Measurements from ENCODE around the gene PCNX2. TPM values are rescaled to one million over a fixed set of nuclear protein-coding genes. Genes with fewer than 3 reads are reported as not detected.

PCNX2 gene
- total RNA-seq, 2 donors from 2014 or later = 24.1 to 72.1 TPM

GRCh38 chr1:233217832-233218231 is 77.7 kb downstream of the PCNX2 start:
- DNase-seq = no peak
- Histone ChIP-seq H3K4me1 (no peaks in the 10 kb centered on the region), H3K4me3 (no peak overlapping the region), H3K36me3 (replicated peaks in 1 of 2; ENCODE audit: insufficient read depth in 1 of 2, low read depth in 2 of 2) (no peaks in the 10 kb centered on the region), H3K27ac (no peak overlapping the region), H3K9me3 (no peaks in the 10 kb centered on the region), H3K27me3 (no peaks in the 10 kb centered on the region)
- TF ChIP-seq POLR2A (IDR thresholded peaks at IDR 0.05) = no peak
- TF ChIP-seq, protein P1, sequence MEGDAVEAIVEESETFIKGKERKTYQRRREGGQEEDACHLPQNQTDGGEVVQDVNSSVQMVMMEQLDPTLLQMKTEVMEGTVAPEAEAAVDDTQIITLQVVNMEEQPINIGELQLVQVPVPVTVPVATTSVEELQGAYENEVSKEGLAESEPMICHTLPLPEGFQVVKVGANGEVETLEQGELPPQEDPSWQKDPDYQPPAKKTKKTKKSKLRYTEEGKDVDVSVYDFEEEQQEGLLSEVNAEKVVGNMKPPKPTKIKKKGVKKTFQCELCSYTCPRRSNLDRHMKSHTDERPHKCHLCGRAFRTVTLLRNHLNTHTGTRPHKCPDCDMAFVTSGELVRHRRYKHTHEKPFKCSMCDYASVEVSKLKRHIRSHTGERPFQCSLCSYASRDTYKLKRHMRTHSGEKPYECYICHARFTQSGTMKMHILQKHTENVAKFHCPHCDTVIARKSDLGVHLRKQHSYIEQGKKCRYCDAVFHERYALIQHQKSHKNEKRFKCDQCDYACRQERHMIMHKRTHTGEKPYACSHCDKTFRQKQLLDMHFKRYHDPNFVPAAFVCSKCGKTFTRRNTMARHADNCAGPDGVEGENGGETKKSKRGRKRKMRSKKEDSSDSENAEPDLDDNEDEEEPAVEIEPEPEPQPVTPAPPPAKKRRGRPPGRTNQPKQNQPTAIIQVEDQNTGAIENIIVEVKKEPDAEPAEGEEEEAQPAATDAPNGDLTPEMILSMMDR (IDR thresholded peaks at IDR 0.05) = no peak
- 91 to 92% methylated on average over 5 of the region's 5 CpGs for WGBS, 2 donors
- intact Hi-C loops (cut with DNase I) = no loop called here
- no peak for ATAC-seq

DNA sequence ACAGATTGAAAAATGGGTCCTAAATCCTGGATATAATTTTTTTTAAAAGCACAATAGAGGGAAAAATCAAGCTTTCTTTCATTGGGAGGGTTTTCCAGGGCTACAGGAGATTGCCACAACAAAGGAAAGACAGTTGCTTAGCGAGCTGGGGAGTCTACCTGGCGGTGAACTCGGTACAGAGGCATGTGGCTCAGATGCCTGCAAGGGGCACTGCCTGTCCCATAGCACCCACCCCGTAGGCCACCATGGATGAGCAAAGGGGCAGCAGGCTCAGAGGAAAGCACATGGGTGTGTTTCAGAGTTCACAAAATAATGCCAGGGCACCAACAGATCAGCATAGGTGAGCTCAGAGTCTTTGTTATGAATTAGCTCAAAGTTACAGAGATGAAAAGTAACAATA is 79.5 kb downstream of the PCNX2 start:
- H3K36me3 ChIP-seq (replicated peaks in 1 of 2; ENCODE audit: insufficient read depth in 1 of 2, low read depth in 2 of 2) = no peaks in the 10 kb centered on the region
- intact Hi-C loops (cut with DNase I) = no loop called here
- DNase-seq (no peak), ATAC-seq (no peak)
- no peak overlapping the region for H3K27ac ChIP-seq
- no peak overlapping the region for H3K4me3 ChIP-seq
- H3K27me3 ChIP-seq = no peaks in the 10 kb centered on the region
- 92 to 94% methylated on average over 3 to 4 of the region's 4 CpGs for WGBS, 2 donors
- H3K9me3 ChIP-seq = no peaks in the 10 kb centered on the region
- TF ChIP-seq, protein P1 (IDR thresholded peaks at IDR 0.05) = no peak
- no peak for TF ChIP-seq POLR2A (IDR thresholded peaks at IDR 0.05)
- no peaks in the 10 kb centered on the region for H3K4me1 ChIP-seq

- H3K4me3 ChIP-seq = no peak overlapping the region
- DNase-seq (no peak), ATAC-seq (no peak)
- WGBS, 2 donors = 75 to 87% methylated on average over 3 of the region's 3 CpGs
- TF ChIP-seq, protein P1 (IDR thresholded peaks at IDR 0.05) = no peak
- TF ChIP-seq POLR2A (IDR thresholded peaks at IDR 0.05) = no peak
- H3K36me3 ChIP-seq (replicated peaks in 1 of 2; ENCODE audit: insufficient read depth in 1 of 2, low read depth in 2 of 2) = no peaks in the 10 kb centered on the region
- H3K4me1 ChIP-seq = no peaks in the 10 kb centered on the region
- no peak overlapping the region for H3K27ac ChIP-seq
- no peaks in the 10 kb centered on the region for H3K9me3 ChIP-seq
- H3K27me3 ChIP-seq = no peaks in the 10 kb centered on the region
- intact Hi-C loops (cut with DNase I) = no loop called here
Measured at GRCh38 chr1:233215135-233215760, 80.3 kb downstream of the PCNX2 start.

GRCh38 chr1:233211595-233211994 is 83.9 kb downstream of the PCNX2 start:
- intact Hi-C loops (cut with DNase I) = no loop called here
- TF ChIP-seq POLR2A (IDR thresholded peaks at IDR 0.05) = no peak
- TF ChIP-seq, protein P1 (IDR thresholded peaks at IDR 0.05) = no peak
- DNase-seq (no peak), ATAC-seq (no peak)
- no peak overlapping the region for H3K4me3 ChIP-seq
- no peaks in the 10 kb centered on the region for H3K9me3 ChIP-seq
- H3K36me3 ChIP-seq (replicated peaks in 1 of 2; ENCODE audit: insufficient read depth in 1 of 2, low read depth in 2 of 2) = no peaks in the 10 kb centered on the region
- H3K27ac ChIP-seq = no peak overlapping the region
- 95 to 97% methylated on average over 5 of the region's 5 CpGs for WGBS, 2 donors
- no peaks in the 10 kb centered on the region for H3K4me1 ChIP-seq
- no peaks in the 10 kb centered on the region for H3K27me3 ChIP-seq

DNA sequence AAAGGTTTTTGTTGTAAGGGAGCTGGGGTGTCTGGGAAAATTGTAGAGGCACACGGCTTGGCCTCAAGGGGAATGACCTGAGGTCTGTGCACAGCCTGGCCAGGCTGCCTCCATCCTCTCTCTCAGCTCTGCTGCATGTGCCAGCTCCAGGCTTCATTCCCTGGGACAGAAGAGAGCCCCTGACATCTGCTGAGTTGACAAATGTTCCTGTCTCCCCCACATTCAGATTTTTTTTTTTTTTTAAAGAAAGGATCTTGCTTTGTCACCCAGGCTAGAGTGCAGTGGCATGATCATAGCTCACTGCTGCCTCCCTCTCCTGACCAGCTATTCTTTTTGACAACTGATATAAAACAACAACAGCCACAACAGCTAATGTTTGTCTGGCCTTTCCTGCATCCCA is 84.4 kb downstream of the PCNX2 start:
- no peaks in the 10 kb centered on the region for H3K27me3 ChIP-seq
- 88% methylated on average over 1 of the region's 1 CpG for WGBS, 2 donors
- no peak overlapping the region for H3K27ac ChIP-seq
- ATAC-seq (no peak), DNase-seq (no peak)
- H3K4me3 ChIP-seq = no peak overlapping the region
- no peaks in the 10 kb centered on the region for H3K36me3 ChIP-seq (replicated peaks in 1 of 2; ENCODE audit: insufficient read depth in 1 of 2, low read depth in 2 of 2)
- H3K4me1 ChIP-seq = no peaks in the 10 kb centered on the region
- no peak for TF ChIP-seq POLR2A (IDR thresholded peaks at IDR 0.05)
- TF ChIP-seq, protein P1 (IDR thresholded peaks at IDR 0.05) = no peak
- no peaks in the 10 kb centered on the region for H3K9me3 ChIP-seq
- intact Hi-C loops (cut with DNase I) = no loop called here

Measured in body of pancreas (tissue), 4 donors.